ENCODE data around the gene CST9L. TPM values are rescaled to one million over a fixed set of nuclear protein-coding genes. Genes with fewer than 3 reads are reported as not detected.

The CST9L gene
- total RNA-seq, 2 experiments from 2014 or later = not detected

GRCh38 chr20:23554401-23554800 lies 13.9 kb downstream of the CST9L start:
- no peaks in the 10 kb centered on the region for H3K27me3 Mint-ChIP-seq
- H3K4me3 Mint-ChIP-seq = no peak overlapping the region
- ChIA-PET CTCF (no interaction called here), POLR2A (no interaction called here)
- H3K27me3 ChIP-seq (ENCODE audit: control insufficient read depth in 1 of 2, insufficient read depth in 2 of 2, low read length in 2 of 2) = no peaks in the 10 kb centered on the region
- DNase-seq (no peak), ATAC-seq (ENCODE audit: poor library complexity) (no peak)
- H3K9me3 ChIP-seq (ENCODE audit: control insufficient read depth in 1 of 2, insufficient read depth in 1 of 2, low read length in 2 of 2) = no peaks in the 10 kb centered on the region
- no peak for TF ChIP-seq CTCF (IDR thresholded peaks at IDR 0.05)
- H3K9me3 Mint-ChIP-seq = peaks cover 5% of the 10 kb centered on the region
- H3K4me1 Mint-ChIP-seq (ENCODE audit: low read depth) = no peaks in the 10 kb centered on the region
- H3K27ac Mint-ChIP-seq = no peak overlapping the region
- no peaks in the 10 kb centered on the region for H3K36me3 ChIP-seq (ENCODE audit: insufficient read depth, low read length)
- no peak overlapping the region for H3K4me3 ChIP-seq (ENCODE audit: low read length)
- intact Hi-C loops (cut with DNase I, micrococcal nuclease) = loop anchor here in 1 of 2 experiments (10.0 kb wide), 1 partner anchor 60 kb away; the partner anchor contains the start of gene CST8
- no peaks in the 10 kb centered on the region for H3K36me3 Mint-ChIP-seq (ENCODE audit: low read depth)
- H3K27ac ChIP-seq (ENCODE audit: low read depth in 1 of 2, low read length in 2 of 2) = no peak overlapping the region
- H3K4me1 ChIP-seq (ENCODE audit: insufficient read depth, low read length) = no peaks in the 10 kb centered on the region

GRCh38 chr20:23551786-23552185 lies 16.5 kb downstream of the CST9L start:
- POLR2A ChIA-PET = no interaction called here
- Mint-ChIP-seq H3K9me3 (peaks cover 2% of the 10 kb centered on the region), H3K27me3 (no peaks in the 10 kb centered on the region), H3K4me1 (ENCODE audit: low read depth) (no peaks in the 10 kb centered on the region), H3K36me3 (ENCODE audit: low read depth) (no peaks in the 10 kb centered on the region), H3K27ac (no peak overlapping the region), H3K4me3 (no peak overlapping the region)
- H3K27ac ChIP-seq (ENCODE audit: low read depth in 1 of 2, low read length in 2 of 2) = no peak overlapping the region
- CTCF ChIA-PET = no interaction called here
- intact Hi-C loops (cut with DNase I, micrococcal nuclease) = loop anchor here in 1 of 2 experiments (10.0 kb wide), 1 partner anchor 57 kb away; the partner anchor contains the start of gene CST8
- no peaks in the 10 kb centered on the region for H3K9me3 ChIP-seq (ENCODE audit: control insufficient read depth in 1 of 2, insufficient read depth in 1 of 2, low read length in 2 of 2)
- no peaks in the 10 kb centered on the region for H3K36me3 ChIP-seq (ENCODE audit: insufficient read depth, low read length)
- TF ChIP-seq CTCF (IDR thresholded peaks at IDR 0.05) = no peak
- H3K4me1 ChIP-seq (ENCODE audit: insufficient read depth, low read length) = no peaks in the 10 kb centered on the region
- H3K4me3 ChIP-seq (ENCODE audit: low read length) = no peak overlapping the region
- DNase-seq (no peak), ATAC-seq (ENCODE audit: poor library complexity) (no peak)
- no peaks in the 10 kb centered on the region for H3K27me3 ChIP-seq (ENCODE audit: control insufficient read depth in 1 of 2, insufficient read depth in 2 of 2, low read length in 2 of 2)

GRCh38 chr20:23551383-23551782 lies 16.9 kb downstream of the CST9L start:
- Mint-ChIP-seq H3K27ac (no peak overlapping the region), H3K9me3 (peaks cover 2% of the 10 kb centered on the region), H3K36me3 (ENCODE audit: low read depth) (no peaks in the 10 kb centered on the region), H3K27me3 (no peaks in the 10 kb centered on the region), H3K4me3 (no peak overlapping the region), H3K4me1 (ENCODE audit: low read depth) (no peaks in the 10 kb centered on the region)
- intact Hi-C loops (cut with DNase I, micrococcal nuclease) = loop anchor here in 1 of 2 experiments (10.0 kb wide), 1 partner anchor 57 kb away; the partner anchor contains the start of gene CST8
- H3K4me1 ChIP-seq (ENCODE audit: insufficient read depth, low read length) = no peaks in the 10 kb centered on the region
- no peaks in the 10 kb centered on the region for H3K36me3 ChIP-seq (ENCODE audit: insufficient read depth, low read length)
- H3K27me3 ChIP-seq (ENCODE audit: control insufficient read depth in 1 of 2, insufficient read depth in 2 of 2, low read length in 2 of 2) = no peaks in the 10 kb centered on the region
- TF ChIP-seq CTCF (IDR thresholded peaks at IDR 0.05) = no peak
- ATAC-seq (ENCODE audit: poor library complexity) (no peak), DNase-seq (no peak)
- CTCF ChIA-PET = no interaction called here
- H3K4me3 ChIP-seq (ENCODE audit: low read length) = no peak overlapping the region
- POLR2A ChIA-PET = no interaction called here
- H3K9me3 ChIP-seq (ENCODE audit: control insufficient read depth in 1 of 2, insufficient read depth in 1 of 2, low read length in 2 of 2) = no peaks in the 10 kb centered on the region
- H3K27ac ChIP-seq (ENCODE audit: low read depth in 1 of 2, low read length in 2 of 2) = no peak overlapping the region

Data from CD4-positive, alpha-beta T cell (primary cell).